DMS153 treated with DMSO at 0.1 percent for 48 hours (cell line): ENCODE measurements around the gene RPAP3.

Experiments
- DNase-seq: peaks from one replicate; lab custom pipeline; 2025; ENCODE audit not compliant: unreplicated experiment; lab: John Stamatoyannopoulos, UW

The RPAP3 gene

GRCh38 chr12:47722136-47722834, 16.5 kb upstream of the RPAP3 start:
- DNase-seq, result no peak

- no peak for DNase-seq
These were observed 15.7 kb upstream of the RPAP3 start for GRCh38 chr12:47721431-47721973.

DNA sequence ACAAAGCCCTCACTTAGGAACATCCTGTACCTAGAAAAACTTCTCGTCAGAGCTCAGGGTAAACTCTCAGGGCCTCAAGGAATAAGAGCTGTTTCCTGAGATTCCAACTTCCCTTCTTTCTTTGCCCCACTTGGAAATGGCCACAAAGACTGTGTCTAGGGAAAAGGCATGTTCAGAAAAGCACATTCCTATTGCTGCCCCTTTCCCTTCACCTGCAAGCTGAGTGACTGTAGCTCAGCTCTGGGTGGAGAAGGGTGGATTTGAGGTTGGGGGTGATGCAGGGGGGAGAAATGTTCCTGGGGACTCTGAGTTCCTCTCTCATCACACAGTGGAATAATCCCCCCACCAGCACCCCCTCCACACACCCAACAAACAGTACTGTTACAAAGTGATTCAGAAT, 12.7 kb upstream of the RPAP3 start:
- DNase-seq, result no peak

- DNase-seq, result peak; percentile 87
These were observed 11.8 kb upstream of the RPAP3 start for GRCh38 chr12:47717443-47718193.

GRCh38 chr12:47717046-47717442, 11.2 kb upstream of the RPAP3 start:
- DNase-seq, result no peak

DNA sequence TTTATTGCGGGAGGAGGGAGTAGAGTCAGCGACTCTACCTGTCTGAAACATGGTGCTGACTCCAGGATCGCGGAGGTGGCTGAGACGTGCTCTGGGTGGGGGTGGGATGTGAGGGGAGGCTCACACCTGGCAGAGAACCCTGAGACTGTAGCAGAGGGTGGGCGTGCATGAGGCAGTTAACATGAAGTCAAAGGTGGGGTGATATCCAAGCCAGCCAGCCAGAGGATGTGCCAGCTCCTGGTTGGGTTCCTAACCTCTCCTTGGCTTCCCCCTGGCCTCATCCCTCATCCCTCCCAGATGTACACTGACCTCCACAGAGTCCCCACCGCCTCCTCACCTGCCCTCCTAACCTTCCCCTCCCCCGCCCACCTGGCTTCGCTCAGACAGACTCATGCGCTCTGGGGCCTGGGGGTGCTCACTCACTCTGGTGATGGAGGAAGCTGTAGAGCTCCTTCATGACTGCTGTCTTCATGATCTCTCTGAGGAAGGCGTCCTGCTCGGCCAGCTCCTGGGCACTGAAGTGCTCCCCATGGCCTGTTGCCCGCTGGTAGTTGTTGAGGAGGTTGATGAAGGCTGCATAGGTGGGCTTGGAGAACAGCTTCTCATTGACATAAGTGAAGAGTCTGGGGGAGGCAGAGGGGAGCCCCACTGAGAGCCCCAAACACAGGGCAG, 10.2 kb upstream of the RPAP3 start:
- no peak for DNase-seq

DNA sequence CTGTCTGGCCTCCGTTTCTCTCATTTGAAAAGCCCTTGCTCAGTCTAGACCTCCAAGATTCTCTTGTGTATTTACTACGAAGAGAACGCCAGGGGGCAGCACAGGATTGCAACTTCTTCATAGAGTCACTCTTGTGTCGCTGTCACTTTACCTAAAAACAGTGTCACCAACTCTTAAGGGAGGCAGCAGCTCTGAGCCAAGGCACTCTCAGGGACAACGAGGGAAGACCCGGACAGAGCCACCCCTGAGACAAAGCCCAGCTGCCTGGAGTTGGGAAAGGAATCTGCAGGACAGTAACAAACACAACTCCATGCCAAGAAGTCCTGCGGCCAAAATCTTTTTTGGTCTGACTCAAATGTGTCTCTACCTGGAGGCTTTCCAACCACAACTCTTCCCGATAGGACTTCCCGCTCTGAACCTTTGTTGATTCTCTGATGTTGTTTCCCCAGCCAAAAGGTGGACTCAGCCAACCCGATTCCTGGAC, 9.6 kb upstream of the RPAP3 start:
- peak; percentile 79 for DNase-seq

DNA sequence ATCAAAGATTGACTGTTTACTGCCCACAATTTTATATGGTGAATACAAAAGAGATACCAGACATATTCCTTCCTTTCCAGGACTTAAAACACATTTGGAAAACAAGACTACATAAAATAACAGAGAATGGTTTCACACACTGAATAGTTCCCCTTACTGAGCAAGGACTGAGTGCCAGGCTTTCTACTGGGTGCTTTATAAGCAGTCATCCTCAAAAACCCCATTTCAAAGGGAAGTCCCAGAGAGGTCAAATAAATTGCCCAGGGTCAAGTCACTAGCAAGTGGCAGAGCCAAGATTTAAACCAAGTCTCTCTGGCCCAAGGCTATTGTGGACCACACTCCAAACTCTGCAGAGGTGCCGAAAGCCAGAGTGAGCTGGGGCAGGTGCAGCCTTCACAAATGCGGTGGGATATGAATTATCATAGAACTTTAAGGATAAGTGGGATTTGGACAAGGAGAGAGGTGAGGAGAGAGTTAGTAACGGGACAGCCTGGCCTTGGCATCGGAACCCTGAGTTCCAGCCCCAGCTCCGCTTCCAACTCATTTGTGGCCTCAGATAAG, 9.1 kb upstream of the RPAP3 start:
- DNase-seq, result no peak

GRCh38 chr12:47712171-47712570, 6.3 kb upstream of the RPAP3 start:
- DNase-seq, result no peak

- DNase-seq, result no peak
These were observed 5.6 kb upstream of the RPAP3 start for GRCh38 chr12:47711448-47711847.

DNA sequence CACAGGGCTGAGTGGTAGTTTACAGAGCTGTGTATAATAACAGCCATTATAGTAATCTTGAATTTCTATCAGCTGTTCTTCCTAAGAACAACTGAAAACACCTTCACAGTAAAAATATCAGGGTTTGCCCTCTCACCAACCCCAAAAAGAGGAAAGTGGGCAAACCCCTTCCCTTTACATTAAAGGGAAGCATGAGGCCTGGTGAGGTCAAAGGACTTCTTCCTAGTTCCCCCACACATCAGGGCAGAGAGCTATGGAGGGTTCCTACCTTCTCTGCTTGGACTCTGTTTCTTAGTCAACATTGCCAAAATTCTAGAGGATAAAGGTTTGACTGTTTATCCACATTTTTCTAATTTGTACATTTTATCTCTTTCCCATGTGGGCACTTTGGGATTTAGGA, 4.4 kb upstream of the RPAP3 start:
- DNase-seq, result no peak

DNA sequence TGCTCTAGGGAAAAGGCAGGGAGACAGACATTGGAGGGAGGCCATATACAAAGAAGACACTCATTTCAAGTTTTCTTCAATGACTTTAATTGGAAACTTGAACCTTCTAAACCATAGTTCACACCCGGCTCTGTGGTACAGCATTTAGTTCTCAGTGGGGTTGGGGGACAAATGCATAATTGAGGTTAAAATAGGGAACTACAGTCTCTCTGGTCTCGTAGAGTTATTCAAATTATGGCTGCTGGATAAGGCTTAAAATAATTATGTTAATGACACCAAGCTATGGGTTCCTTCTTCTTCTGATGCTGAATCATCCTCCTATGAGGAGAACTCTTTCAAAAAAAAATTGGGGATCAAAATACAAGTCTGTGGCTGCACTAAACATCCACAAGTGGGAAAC, 3.8 kb upstream of the RPAP3 start:
- DNase-seq, result no peak

GRCh38 chr12:47709237-47709636, 3.4 kb upstream of the RPAP3 start:
- DNase-seq, result no peak

GRCh38 chr12:47707905-47708543, 2.2 kb upstream of the RPAP3 start:
- no peak for DNase-seq

DNA sequence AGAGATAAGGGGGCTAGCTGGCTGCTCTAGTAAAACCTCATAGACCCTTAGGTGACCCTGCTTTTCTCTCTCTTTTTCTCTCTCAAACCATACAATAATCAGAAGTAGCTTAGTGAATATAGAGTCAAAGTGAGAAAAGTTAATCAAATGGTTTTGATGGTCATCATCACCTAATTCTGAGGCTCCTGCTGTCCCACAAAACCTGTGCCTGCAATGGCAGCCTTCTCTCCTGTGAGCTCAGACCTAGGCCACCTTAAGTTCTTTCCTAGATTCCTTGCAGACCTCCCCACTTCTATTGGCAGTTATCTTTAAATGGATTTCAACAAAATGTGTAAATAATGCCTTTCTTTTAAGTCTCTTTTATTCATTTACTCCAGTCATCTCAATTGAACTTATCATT, 1.5 kb upstream of the RPAP3 start:
- DNase-seq, result no peak

DNA sequence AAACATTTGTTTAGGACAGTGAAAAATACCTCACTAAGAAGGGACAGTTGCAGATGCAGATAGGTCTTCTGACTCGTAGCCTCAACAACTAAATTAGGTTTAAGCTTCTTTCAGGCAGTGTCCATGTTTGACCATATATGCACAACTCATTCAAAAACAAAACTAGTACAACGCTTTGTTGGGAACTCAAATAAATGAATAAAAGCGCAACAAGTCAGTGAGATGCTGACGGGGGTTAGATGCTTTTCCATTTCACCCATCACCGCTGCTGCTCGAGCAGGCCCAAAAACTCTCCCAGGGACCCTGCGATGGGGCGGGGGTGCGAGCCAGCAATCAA, 633 bp downstream of the RPAP3 start:
- DNase-seq, result no peak

DNA sequence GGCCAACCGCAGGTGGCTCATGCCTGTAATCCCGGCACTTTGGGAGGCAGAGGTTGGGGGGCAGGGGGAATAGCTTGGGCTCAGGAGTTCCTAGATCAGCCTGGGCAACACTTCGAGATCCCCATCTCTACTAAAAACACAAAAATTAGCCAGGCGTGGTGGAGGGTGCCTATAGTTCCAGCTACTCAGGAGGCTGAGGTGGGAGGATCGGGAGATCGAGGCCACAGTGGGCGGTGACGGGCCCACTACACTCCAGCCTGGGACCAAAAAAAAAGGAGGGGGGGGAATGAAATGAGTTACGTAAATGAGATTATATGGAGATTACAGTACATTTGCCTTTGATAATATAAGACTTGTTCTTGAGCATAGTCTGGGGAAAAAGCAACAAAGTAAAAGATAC, 1.1 kb downstream of the RPAP3 start:
- DNase-seq, result no peak

GRCh38 chr12:47700263-47700662, 5.6 kb downstream of the RPAP3 start:
- DNase-seq, result no peak

GRCh38 chr12:47698631-47699030, 7.2 kb downstream of the RPAP3 start:
- no peak for DNase-seq

GRCh38 chr12:47698055-47698454, 7.8 kb downstream of the RPAP3 start:
- no peak for DNase-seq

GRCh38 chr12:47689215-47689614, 16.6 kb downstream of the RPAP3 start:
- no peak for DNase-seq
